ENCODE data around the gene TLE2. TPM values are rescaled to one million over a fixed set of nuclear protein-coding genes. Genes with fewer than 3 reads are reported as not detected.

TLE2 gene
- polyA plus RNA-seq (2011; rRNA removed) (2.1 and 2.7 TPM in 2 replicates), polyA plus RNA-seq (2017; fragmentation: RNase III; extraction: RNeasy Plus Mini Kit Qiagen cat#74134 plus additional on column Dnase treatment) (1.9 to 3.1 TPM (median 2.6 TPM) in 3 replicates), polyA minus RNA-seq (2011; rRNA and poly(A)+ RNA removed) (2.1 and 2.4 TPM in 2 replicates)
- 1.8 and 2.9 TPM in 2 replicates for polyA plus RNA-seq (2012; cell fraction: cytosol; rRNA removed)
- polyA plus RNA-seq (2012; cell fraction: nucleus; rRNA removed): 8.3 and 9.3 TPM in 2 replicates

- no peak for FAIRE-seq
- no peak for TF ChIP-seq HDAC2 (IDR thresholded peaks at IDR 0.05)
- TF ChIP-seq JUNB (IDR thresholded peaks at IDR 0.05): no peak
- no peak for TF ChIP-seq CHD4 (IDR thresholded peaks at IDR 0.05; ENCODE audit: borderline replicate concordance)
- no peak for TF ChIP-seq MAFK (IDR thresholded peaks at IDR 0.05; ENCODE audit: partially characterized antibody)
- no peak for TF ChIP-seq FOSB (CRISPR knock-in tag; IDR thresholded peaks at IDR 0.05)
- no peak for TF ChIP-seq MYC (IDR thresholded peaks at IDR 0.05; ENCODE audit: borderline replicate concordance, low read length)
- TF ChIP-seq KDM1A (IDR thresholded peaks at IDR 0.05; ENCODE audit: low read depth): no peak
- TF ChIP-seq NFE2L2 (conservative IDR thresholded peaks at IDR 0.05; ENCODE audit: low read length): no peak
- CTCF ChIA-PET: interaction anchor here (0.9 kb wide), 1 partner anchor 67 kb away, joined by 3 read pairs; no protein-coding TSS in a partner anchor
- Histone ChIP-seq H3K4me2 (peak within 1 kb of the TSS; percentile 99), H3K4me1 (no peaks in the 10 kb centered on the region; the same call in 2 of the 3 replicates), H3K4me3 (peak within 1 kb of the TSS; percentile 70), H3K9me3 (no peaks in the 10 kb centered on the region), H3K27ac (peak within 1 kb of the TSS; percentile 75 to 91)
- WGBS (ENCODE audit: missing lambda C conversion rate): 19% methylated on average over 14 of the region's 85 CpGs
- POLR2A ChIA-PET: interaction anchor here (1.1 kb wide), 1 partner anchor 79 kb away, joined by 3 read pairs; no protein-coding TSS in a partner anchor
- ATAC-seq: peak in 1 of 2 experiments; percentile 19; a peak in 1 of 6 replicates
- no peak for DNase-seq (ENCODE audit: low read depth in 1 of 2, low spot score in 1 of 2)
Observed at GRCh38 chr19:3029065-3029923, at the start of gene TLE2. TSS of gene TLE2 (minus strand) at chr19:3029280. CDS start at chr19:3028904, 376 bp downstream.

- CTCF ChIA-PET: interaction anchor here (0.6 to 3.3 kb wide), 35 partner anchors 9 to 135 kb away, joined by 3 to 35 read pairs (median 4); partner anchors contain the start of gene TLE5
- no peak for FAIRE-seq
- Histone ChIP-seq H3K4me1 (no peaks in the 10 kb centered on the region), H3K4me2 (peak overlapping the region; percentile 77), H3K4me3 (0 out of 3 replicates have a peak overlapping the region, but pooled peaks have one; percentile 17), H3K9me3 (no peaks in the 10 kb centered on the region), H3K27ac (peak overlapping the region; percentile 12 to 76; a peak in 3 of 6 replicates)
- POLR2A ChIA-PET: interaction anchor here (0.6 kb wide), 1 partner anchor 99 kb away, joined by 4 read pairs; the partner anchor contains the start of gene TLE6
- WGBS (ENCODE audit: missing lambda C conversion rate): 28% methylated on average over 16 of the region's 41 CpGs
- ATAC-seq: peak; percentile 82 to 86
- TF ChIP-seq SMC3 (IDR thresholded peaks at IDR 0.05) (peak; percentile 74), MAZ (IDR thresholded peaks at IDR 0.05; ENCODE audit: borderline replicate concordance, low read depth, low read length) (no peak), MAX (IDR thresholded peaks at IDR 0.05) (peak; percentile 63; the same call in 1 of the 2 replicates), HMGXB4 (CRISPR knock-in tag; IDR thresholded peaks at IDR 0.05; ENCODE audit: borderline replicate concordance) (no peak), POLR2AphosphoS2 (conservative IDR thresholded peaks at IDR 0.05; ENCODE audit: low read length) (no peak), MYC (IDR thresholded peaks at IDR 0.05; ENCODE audit: borderline replicate concordance, low read length) (no peak), BCL3 (IDR thresholded peaks at IDR 0.05) (no peak), CTCF (IDR thresholded peaks at IDR 0.05) (peak; percentile 74), RAD21 (conservative IDR thresholded peaks at IDR 0.05 in 1 of 2, IDR thresholded peaks at IDR 0.05 in 1 of 2) (peak; percentile 66 to 80), USF2 (IDR thresholded peaks at IDR 0.05) (no peak), BHLHE40 (IDR thresholded peaks at IDR 0.05; ENCODE audit: low read depth, low read length) (0 out of 2 replicates have a peak, but pooled peaks have one; percentile 38), POLR2A (IDR thresholded peaks at IDR 0.05; ENCODE audit: low read length) (no peak), E2F6 (IDR thresholded peaks at IDR 0.05; ENCODE audit: borderline replicate concordance, low read depth) (no peak), SREBF2 (IDR thresholded peaks at IDR 0.05) (no peak)
- no peak for DNase-seq (ENCODE audit: low read depth in 1 of 2, low spot score in 1 of 2)
Observed at GRCh38 chr19:3075605-3076431, 46.7 kb upstream of the TLE2 start.

Data from A549 (cell line).